ENCODE data around the gene RANBP3L.

GRCh38 chr5:36334315-36334714 lies 32.6 kb upstream of the RANBP3L start:
- TF ChIP-seq CTCF (IDR thresholded peaks at IDR 0.05; ENCODE audit: low read depth, low read length, missing input control) (no peak), YY1 (IDR thresholded peaks at IDR 0.05) (no peak), RAD21 (IDR thresholded peaks at IDR 0.05) (no peak), NR2F2 (IDR thresholded peaks at IDR 0.05) (no peak)

All from liver (tissue), 3 donors.